ENCODE measurements around the gene KIF3B. TPM values are rescaled to one million over a fixed set of nuclear protein-coding genes. Genes with fewer than 3 reads are reported as not detected.
"Not testable (repeated sequence)": the region's sequence is repeated elsewhere in the genome, so short reads cannot be mapped to it uniquely, and the experiment has no call there.

The KIF3B gene
- total RNA-seq, 1 donor from 2014 or later, result 55.3 TPM

- TF ChIP-seq CTCF (IDR thresholded peaks at IDR 0.05; ENCODE audit: partially characterized antibody, unreplicated experiment), result no peak
Measured at GRCh38 chr20:32248043-32248442, 29.4 kb upstream of the KIF3B start.

GRCh38 chr20:32249030-32249738 lies 28.3 kb upstream of the KIF3B start:
- H3K9me3 Mint-ChIP-seq (ENCODE audit: unreplicated experiment), result peaks cover 3% of the 10 kb centered on the region
- H3K27ac Mint-ChIP-seq (ENCODE audit: unreplicated experiment), result no peak overlapping the region
- TF ChIP-seq CTCF (IDR thresholded peaks at IDR 0.05; ENCODE audit: partially characterized antibody, unreplicated experiment), result no peak
- DNase-seq, result no peak
- no peaks in the 10 kb centered on the region for H3K27me3 Mint-ChIP-seq (ENCODE audit: unreplicated experiment)
- H3K4me3 Mint-ChIP-seq (ENCODE audit: unreplicated experiment), result no peak overlapping the region
- peaks cover 2% of the 10 kb centered on the region for H3K4me1 Mint-ChIP-seq (ENCODE audit: low read depth, unreplicated experiment)
- H3K36me3 Mint-ChIP-seq (ENCODE audit: unreplicated experiment), result no peaks in the 10 kb centered on the region

More at GRCh38 chr20:32248043-32248442, 29.4 kb upstream of the KIF3B start:
- Mint-ChIP-seq H3K27me3 (ENCODE audit: unreplicated experiment) (no peaks in the 10 kb centered on the region), H3K4me3 (ENCODE audit: unreplicated experiment) (no peak overlapping the region), H3K4me1 (ENCODE audit: low read depth, unreplicated experiment) (peaks cover 2% of the 10 kb centered on the region), H3K36me3 (ENCODE audit: unreplicated experiment) (no peaks in the 10 kb centered on the region), H3K27ac (ENCODE audit: unreplicated experiment) (no peak overlapping the region), H3K9me3 (ENCODE audit: unreplicated experiment) (peaks cover 3% of the 10 kb centered on the region)
- no peak for DNase-seq

GRCh38 chr20:32251470-32251869 lies 26.0 kb upstream of the KIF3B start:
- Mint-ChIP-seq H3K27me3 (ENCODE audit: unreplicated experiment) (no peaks in the 10 kb centered on the region), H3K4me1 (ENCODE audit: low read depth, unreplicated experiment) (peaks cover 2% of the 10 kb centered on the region), H3K27ac (ENCODE audit: unreplicated experiment) (peak overlapping the region; percentile 0), H3K4me3 (ENCODE audit: unreplicated experiment) (no peak overlapping the region), H3K36me3 (ENCODE audit: unreplicated experiment) (no peaks in the 10 kb centered on the region), H3K9me3 (ENCODE audit: unreplicated experiment) (peaks cover under 1% of the 10 kb centered on the region)
- no peak for DNase-seq
- TF ChIP-seq CTCF (IDR thresholded peaks at IDR 0.05; ENCODE audit: partially characterized antibody, unreplicated experiment), result no peak

GRCh38 chr20:32252189-32252588 lies 25.3 kb upstream of the KIF3B start:
- no peaks in the 10 kb centered on the region for H3K9me3 Mint-ChIP-seq (ENCODE audit: unreplicated experiment)
- H3K4me1 Mint-ChIP-seq (ENCODE audit: low read depth, unreplicated experiment), result peaks cover 2% of the 10 kb centered on the region
- no peak overlapping the region for H3K4me3 Mint-ChIP-seq (ENCODE audit: unreplicated experiment)

GRCh38 chr20:32260973-32261372 lies 16.5 kb upstream of the KIF3B start:
- not testable (repeated sequence) for H3K4me1 Mint-ChIP-seq (ENCODE audit: low read depth, unreplicated experiment); H3K4me3 Mint-ChIP-seq (ENCODE audit: unreplicated experiment); H3K27ac Mint-ChIP-seq (ENCODE audit: unreplicated experiment); H3K9me3 Mint-ChIP-seq (ENCODE audit: unreplicated experiment); H3K27me3 Mint-ChIP-seq (ENCODE audit: unreplicated experiment); DNase-seq; H3K36me3 Mint-ChIP-seq (ENCODE audit: unreplicated experiment)

More at GRCh38 chr20:32252189-32252588, 25.3 kb upstream of the KIF3B start:
- H3K36me3 Mint-ChIP-seq (ENCODE audit: unreplicated experiment), result no peaks in the 10 kb centered on the region
- no peak for TF ChIP-seq CTCF (IDR thresholded peaks at IDR 0.05; ENCODE audit: partially characterized antibody, unreplicated experiment)
- DNase-seq, result no peak
- H3K27ac Mint-ChIP-seq (ENCODE audit: unreplicated experiment), result no peak overlapping the region
- no peaks in the 10 kb centered on the region for H3K27me3 Mint-ChIP-seq (ENCODE audit: unreplicated experiment)
